PC-9 (cell line): Measurements from ENCODE around the gene NRROS.

Experiments used
- EZH2 ChIP-seq: fragments of 200-600 bp; sonication (generic); IDR thresholded peaks from 2 replicates; pipeline ENCODE4 v1.8.0; 2017; ENCODE audit warnings: antibody characterized with exemption, low read depth
- TF ChIP-seq, protein P1 (sequence below): fragments of 200-600 bp; sonication (generic); conservative IDR thresholded peaks from 2 replicates; pipeline ENCODE4 v1.6.1; 2017; ENCODE audit warnings: mixed run types, antibody characterized with exemption, mild to moderate bottlenecking, moderate library complexity

DNA sequence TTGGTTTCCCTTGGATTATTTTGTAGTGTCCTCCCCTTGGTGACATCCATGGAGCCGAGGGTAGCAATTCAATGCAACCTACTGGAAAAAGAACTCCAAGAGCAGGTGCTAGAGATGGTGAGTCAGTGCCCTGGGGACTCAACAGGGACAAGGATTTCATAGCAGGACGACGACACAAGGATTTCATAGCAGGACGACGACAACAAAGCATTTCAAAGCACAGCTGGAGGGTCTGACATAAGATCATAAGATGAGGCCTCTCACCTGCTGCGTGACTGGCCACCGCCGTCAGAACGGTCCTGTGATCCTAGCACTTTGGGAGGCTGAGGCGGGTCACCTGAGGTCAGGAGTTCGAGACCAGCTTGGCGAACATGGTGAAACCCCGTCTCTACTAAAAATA is 22.5 kb downstream of the NRROS start:
- TF ChIP-seq, protein P1, sequence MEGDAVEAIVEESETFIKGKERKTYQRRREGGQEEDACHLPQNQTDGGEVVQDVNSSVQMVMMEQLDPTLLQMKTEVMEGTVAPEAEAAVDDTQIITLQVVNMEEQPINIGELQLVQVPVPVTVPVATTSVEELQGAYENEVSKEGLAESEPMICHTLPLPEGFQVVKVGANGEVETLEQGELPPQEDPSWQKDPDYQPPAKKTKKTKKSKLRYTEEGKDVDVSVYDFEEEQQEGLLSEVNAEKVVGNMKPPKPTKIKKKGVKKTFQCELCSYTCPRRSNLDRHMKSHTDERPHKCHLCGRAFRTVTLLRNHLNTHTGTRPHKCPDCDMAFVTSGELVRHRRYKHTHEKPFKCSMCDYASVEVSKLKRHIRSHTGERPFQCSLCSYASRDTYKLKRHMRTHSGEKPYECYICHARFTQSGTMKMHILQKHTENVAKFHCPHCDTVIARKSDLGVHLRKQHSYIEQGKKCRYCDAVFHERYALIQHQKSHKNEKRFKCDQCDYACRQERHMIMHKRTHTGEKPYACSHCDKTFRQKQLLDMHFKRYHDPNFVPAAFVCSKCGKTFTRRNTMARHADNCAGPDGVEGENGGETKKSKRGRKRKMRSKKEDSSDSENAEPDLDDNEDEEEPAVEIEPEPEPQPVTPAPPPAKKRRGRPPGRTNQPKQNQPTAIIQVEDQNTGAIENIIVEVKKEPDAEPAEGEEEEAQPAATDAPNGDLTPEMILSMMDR, result no peak
- no peak for TF ChIP-seq EZH2
